HCT116 (cell line): ENCODE data around the gene GRHL3. TPM values are rescaled to one million over a fixed set of nuclear protein-coding genes. Genes with fewer than 3 reads are reported as not detected.

Experiments
- ATAC-seq: fragments of 200-7000 bp; cut with Tn5 transposase; 2 replicates; pipeline ENCODE4 v1.9.1; 2020; ENCODE audit warnings: mild to moderate bottlenecking, moderate library complexity
- BruUV-seq: library from RNA; stranded (reverse); fragments of 400-500 nt; replicated peaks from 2 replicates; lab custom pipeline; 2021; lab: Mats Ljungman, UMichigan
- CTCF ChIA-PET: fragments of 300-600 bp; sonication (Branson Sonifier 250); formaldehyde crosslinking; loops from one replicate; lab custom pipeline; 2021; ENCODE audit warnings: antibody characterized with exemption; lab: Charles Lee
- POLR2A ChIA-PET: fragments of 300-600, 350-600 bp; sonication (Branson Sonifier 250); formaldehyde crosslinking; loops from one replicate; lab custom pipeline; 2021; ENCODE audit warnings: antibody characterized with exemption; lab: Charles Lee
- RAD21 ChIA-PET, 2 experiments: fragments of 300-600 bp; sonication (Branson Sonifier 250); formaldehyde crosslinking; loops; one replicate each; lab custom pipeline; 2023; ENCODE audit warnings: low total read pairs in 2 of 2; ENCODE audit not compliant: uncharacterized antibody in 2 of 2, unreplicated experiment in 2 of 2, low non-redundant PET in 1 of 2; lab: Charles Lee
- DNase-seq: peaks from one replicate; pipeline ENCODE4 v3.0.0-alpha.2; 2010; ENCODE audit warnings: low read depth, low spot score
- H2AFZ ChIP-seq: fragments of 200-600 bp; shearing (Covaris generic), sonication (generic); 2 replicates; pipeline ENCODE4 v1.6.1; 2017; ENCODE audit warnings: low read depth, mixed run types, mixed read lengths, antibody characterized with exemption, low read length; ENCODE audit not compliant: poor library complexity, severe bottlenecking
- H3K27ac ChIP-seq: 2 replicates; pipeline ENCODE4 v1.5.1; 2012; ENCODE audit warnings: low read depth, low read length
- H3K27me3 ChIP-seq: fragments of 200-600 bp; sonication (generic); 2 replicates; pipeline ENCODE4 v1.6.1; 2016; ENCODE audit warnings: mixed run types, low read length, mixed read lengths; ENCODE audit not compliant: insufficient read depth
- H3K36me3 ChIP-seq, 2 experiments: fragments of 200-500 bp in 1 of 2; fragments of 200-600 bp in 1 of 2; sonication (Bioruptor generic) in 1 of 2; sonication (generic) in 1 of 2; 2 replicates each; pipeline versions ENCODE4 v1.5.1 to v1.6.1; 2014 to 2016; ENCODE audit warnings: low read length in 2 of 2, inconsistent platforms in 1 of 2, mixed read lengths in 1 of 2, mixed run types in 1 of 2; ENCODE audit not compliant: insufficient read depth in 2 of 2, control insufficient read depth in 1 of 2
- H3K4me1 ChIP-seq, 2 experiments: fragments of 200-600 bp in 1 of 2; sonication (generic) in 1 of 2; 2 replicates each; pipeline versions ENCODE4 v1.5.1 to v1.6.1; 2012 to 2017; ENCODE audit warnings: low read length in 2 of 2, inconsistent platforms in 1 of 2, mild to moderate bottlenecking in 1 of 2, mixed read lengths in 1 of 2, mixed run types in 1 of 2, moderate library complexity in 1 of 2; ENCODE audit not compliant: insufficient read depth in 2 of 2, control insufficient read depth in 1 of 2
- H3K4me2 ChIP-seq: fragments of 200-600 bp; sonication (generic); 2 replicates; pipeline ENCODE4 v1.6.1; 2017; ENCODE audit warnings: mixed run types, low read length, mixed read lengths
- H3K4me3 ChIP-seq, 2 experiments: fragments of 200-600 bp in 1 of 2; sonication (generic) in 1 of 2; replicated peaks in 1 of 2; 2 replicates each; pipeline ENCODE4 v1.5.1; 2011 to 2016; ENCODE audit warnings: low read length in 2 of 2, control low read depth in 1 of 2, low read depth in 1 of 2, mild to moderate bottlenecking in 1 of 2, mixed read lengths in 1 of 2, mixed run types in 1 of 2
- H3K79me2 ChIP-seq: fragments of 200-600 bp; sonication (generic); 2 replicates; pipeline ENCODE4 v1.6.1; 2017; ENCODE audit warnings: mild to moderate bottlenecking, mixed run types, low read length, moderate library complexity, mixed read lengths; ENCODE audit not compliant: insufficient read depth
- H3K9ac ChIP-seq: fragments of 200-600 bp; sonication (generic); 2 replicates; pipeline ENCODE4 v1.6.1; 2016; ENCODE audit warnings: low read length, mixed read lengths
- H3K9me2 ChIP-seq: fragments of 200-600 bp; sonication (generic), shearing (Covaris generic); 2 replicates; pipeline ENCODE4 v1.6.1; 2017; ENCODE audit warnings: mixed run types, mild to moderate bottlenecking, moderate library complexity; ENCODE audit not compliant: insufficient read depth
- H3K9me3 ChIP-seq, 2 experiments: fragments of 200-500 bp in 1 of 2; fragments of 200-600 bp in 1 of 2; sonication (Bioruptor generic) in 1 of 2; sonication (generic) in 1 of 2; 2 replicates each; pipeline ENCODE4 v1.6.1; 2014 to 2017; ENCODE audit warnings: low read length in 2 of 2, mixed read lengths in 2 of 2, inconsistent platforms in 1 of 2, low read depth in 1 of 2, mild to moderate bottlenecking in 1 of 2, mixed run types in 1 of 2, moderate library complexity in 1 of 2; ENCODE audit not compliant: control insufficient read depth in 1 of 2, insufficient read depth in 1 of 2
- H4K20me1 ChIP-seq: fragments of 200-600 bp; sonication (generic), shearing (Covaris generic); 2 replicates; pipeline ENCODE4 v1.6.1; 2017; ENCODE audit warnings: mixed run types, mild to moderate bottlenecking, moderate library complexity; ENCODE audit not compliant: insufficient read depth
- CBX3 ChIP-seq: IDR thresholded peaks from 2 replicates; pipeline ENCODE4 v1.6.1; 2012; ENCODE audit warnings: low read depth
- CTCF ChIP-seq, 3 experiments: fragments of 200-600 bp in 1 of 3; sonication (generic) in 1 of 3; IDR thresholded peaks in 2 of 3; conservative IDR thresholded peaks in 1 of 3; 2 replicates each; pipeline ENCODE4 v1.5.1; 2012 to 2017; ENCODE audit warnings: low read depth in 2 of 3, low read length in 2 of 3, antibody characterized with exemption in 1 of 3, borderline replicate concordance in 1 of 3, control low read depth in 1 of 3, mild to moderate bottlenecking in 1 of 3, mixed read lengths in 1 of 3, mixed run types in 1 of 3, moderate library complexity in 1 of 3; ENCODE audit not compliant: insufficient read depth in 1 of 3
- EZH2 ChIP-seq: fragments of 200-600 bp; sonication (generic); IDR thresholded peaks from 2 replicates; pipeline ENCODE4 v1.6.1; 2017; ENCODE audit warnings: antibody characterized with exemption, mixed run types
- FOSL1 ChIP-seq: IDR thresholded peaks from 2 replicates; pipeline ENCODE4 v1.6.1; 2012; ENCODE audit warnings: low read depth
- MAX ChIP-seq: IDR thresholded peaks from 2 replicates; pipeline ENCODE4 v1.6.1; 2012
- POLR2A ChIP-seq: IDR thresholded peaks from 2 replicates; pipeline ENCODE4 v1.7.0; 2011; ENCODE audit warnings: borderline replicate concordance; ENCODE audit not compliant: insufficient read depth, insufficient read length; ENCODE audit errors: extremely low read depth
- POLR2AphosphoS5 ChIP-seq: IDR thresholded peaks from 2 replicates; pipeline ENCODE4 v1.6.1; 2011; ENCODE audit warnings: mild to moderate bottlenecking, low read depth, low read length, moderate library complexity
- REST ChIP-seq: IDR thresholded peaks from 2 replicates; pipeline ENCODE4 v1.6.1; 2012; ENCODE audit warnings: low read depth
- SIN3A ChIP-seq: IDR thresholded peaks from 2 replicates; pipeline ENCODE4 v1.6.1; 2012; ENCODE audit warnings: low read depth
- SP1 ChIP-seq: IDR thresholded peaks from 2 replicates; pipeline ENCODE4 v1.6.1; 2012; ENCODE audit warnings: low read depth
- TCF7L2 ChIP-seq: IDR thresholded peaks from 2 replicates; pipeline ENCODE4 v1.7.0; 2011; ENCODE audit warnings: borderline replicate concordance, inconsistent platforms; ENCODE audit not compliant: insufficient read depth, insufficient read length; ENCODE audit errors: extremely low read depth
- intact Hi-C: fragments of 100-400 bp; cut with micrococcal nuclease; formaldehyde crosslinking; loops from 2 replicates; pipeline ENCODE4 v1.10.0; 2022
- total RNA-seq: library from RNA; stranded (reverse); gene quantifications from one replicate; pipeline ENCODE4 v1.2.1, GENCODE V29; 2021; ENCODE audit not compliant: unreplicated experiment
- TF ChIP-seq, protein P1 (sequence below): IDR thresholded peaks from 2 replicates; pipeline ENCODE4 v1.6.1; 2011; ENCODE audit warnings: mild to moderate bottlenecking, low read length, moderate library complexity; ENCODE audit not compliant: insufficient replicate concordance; ENCODE audit errors: extremely low read depth

Gene GRHL3
- total RNA-seq, 1 experiment from 2014 or later = 1.0 TPM

- Histone ChIP-seq H3K36me3 (no peaks in the 10 kb centered on the region), H2AFZ (no peak overlapping the region), H3K9ac (no peak overlapping the region), H3K27me3 (peaks cover 20% of the 10 kb centered on the region; the same call in 1 of the 2 replicates), H3K4me2 (no peak overlapping the region), H4K20me1 (no peaks in the 10 kb centered on the region), H3K9me3 (no peaks in the 10 kb centered on the region), H3K4me1 (no peaks in the 10 kb centered on the region), H3K79me2 (no peaks in the 10 kb centered on the region), H3K9me2 (no peaks in the 10 kb centered on the region), H3K4me3 (no peak overlapping the region), H3K27ac (no peak overlapping the region)
- DNase-seq (no peak), ATAC-seq (no peak)
- intact Hi-C loops = no loop called here
- BruUV-seq = no TSS peak
- ChIA-PET RAD21 (no interaction called here), POLR2A (no interaction called here), CTCF (no interaction called here)
- TF ChIP-seq SIN3A = no peak
- TF ChIP-seq SP1 = no peak
- TF ChIP-seq EZH2 = no peak
- TF ChIP-seq POLR2A = no peak
- no peak for TF ChIP-seq MAX
- no peak for TF ChIP-seq TCF7L2
- no peak for TF ChIP-seq POLR2AphosphoS5
These were observed 21.6 kb downstream of the GRHL3 start for GRCh38 chr1:24340770-24341169.

DNA sequence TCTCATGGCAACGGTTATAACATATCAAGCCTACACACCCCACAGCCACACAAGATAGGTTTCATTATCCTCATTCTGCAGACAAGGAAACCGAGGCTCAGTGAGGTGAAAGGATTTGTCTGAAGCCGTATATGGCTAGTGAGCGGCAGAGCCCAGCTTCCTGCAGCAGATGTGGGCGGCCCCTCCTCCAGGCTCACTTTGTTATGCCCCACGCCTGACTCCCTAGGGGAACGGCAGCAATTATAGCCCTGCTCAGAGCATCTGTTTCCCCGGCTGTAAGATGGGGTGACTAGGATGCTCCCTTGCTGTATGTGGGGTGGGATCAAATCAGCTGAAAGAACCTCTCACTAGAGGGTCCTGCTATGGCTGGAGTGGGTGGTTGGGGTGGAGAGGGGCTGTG lies 22.1 kb downstream of the GRHL3 start:
- Histone ChIP-seq H3K9ac (no peak overlapping the region), H3K79me2 (no peaks in the 10 kb centered on the region), H3K27ac (no peak overlapping the region), H3K9me2 (no peaks in the 10 kb centered on the region), H3K4me2 (no peak overlapping the region), H3K36me3 (no peaks in the 10 kb centered on the region), H2AFZ (no peak overlapping the region), H3K9me3 (no peaks in the 10 kb centered on the region), H4K20me1 (no peaks in the 10 kb centered on the region)
- ChIA-PET CTCF (no interaction called here), RAD21 (no interaction called here)
- no TSS peak for BruUV-seq
- no peak for DNase-seq
- intact Hi-C loops = no loop called here
- TF ChIP-seq, protein P1, sequence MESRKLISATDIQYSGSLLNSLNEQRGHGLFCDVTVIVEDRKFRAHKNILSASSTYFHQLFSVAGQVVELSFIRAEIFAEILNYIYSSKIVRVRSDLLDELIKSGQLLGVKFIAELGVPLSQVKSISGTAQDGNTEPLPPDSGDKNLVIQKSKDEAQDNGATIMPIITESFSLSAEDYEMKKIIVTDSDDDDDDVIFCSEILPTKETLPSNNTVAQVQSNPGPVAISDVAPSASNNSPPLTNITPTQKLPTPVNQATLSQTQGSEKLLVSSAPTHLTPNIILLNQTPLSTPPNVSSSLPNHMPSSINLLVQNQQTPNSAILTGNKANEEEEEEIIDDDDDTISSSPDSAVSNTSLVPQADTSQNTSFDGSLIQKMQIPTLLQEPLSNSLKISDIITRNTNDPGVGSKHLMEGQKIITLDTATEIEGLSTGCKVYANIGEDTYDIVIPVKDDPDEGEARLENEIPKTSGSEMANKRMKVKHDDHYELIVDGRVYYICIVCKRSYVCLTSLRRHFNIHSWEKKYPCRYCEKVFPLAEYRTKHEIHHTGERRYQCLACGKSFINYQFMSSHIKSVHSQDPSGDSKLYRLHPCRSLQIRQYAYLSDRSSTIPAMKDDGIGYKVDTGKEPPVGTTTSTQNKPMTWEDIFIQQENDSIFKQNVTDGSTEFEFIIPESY = no peak
- TF ChIP-seq REST (no peak), POLR2AphosphoS5 (no peak), CTCF (IDR thresholded peaks at IDR 0.05 in 2 of 3, conservative IDR thresholded peaks at IDR 0.05 in 1 of 3; ENCODE audit: borderline replicate concordance in 1 of 3, insufficient read depth in 1 of 3, low read depth in 2 of 3, low read length in 2 of 3) (no peak), FOSL1 (no peak), CBX3 (no peak)
- TF ChIP-seq, all 23 proteins: peak for 0
- POLR2A ChIA-PET = no interaction called here
- peaks cover 20% of the 10 kb centered on the region; the same call in 1 of the 2 replicates for H3K27me3 ChIP-seq
- no peak for ATAC-seq
- H3K4me3 ChIP-seq = no peak overlapping the region
- H3K4me1 ChIP-seq = no peaks in the 10 kb centered on the region
